BE2C (cell line): ENCODE results near the gene DPM2.

Experiments
- DNase-seq: peaks from one replicate; pipeline ENCODE4 v3.0.0-alpha.2; 2020
- H3K27me3 ChIP-seq: fragments of 250-450 bp; sonication (Bioruptor Pico); 2 replicates; pipeline ENCODE4 v1.5.1; 2020; ENCODE audit warnings: mild to moderate bottlenecking
- H3K36me3 ChIP-seq: fragments of 250-450 bp; sonication (Bioruptor Pico); 2 replicates; pipeline ENCODE4 v1.5.1; 2020; ENCODE audit warnings: mild to moderate bottlenecking
- H3K4me1 ChIP-seq: fragments of 250-450 bp; sonication (Bioruptor Pico); 2 replicates; pipeline ENCODE4 v1.5.1; 2020
- H3K4me3 ChIP-seq: 2 replicates; pipeline ENCODE4 v1.5.1; 2011; ENCODE audit warnings: low read depth, low read length
- H3K9me3 ChIP-seq: fragments of 250-450 bp; sonication (Bioruptor Pico); 2 replicates; pipeline ENCODE4 v1.5.1; 2020
- CTCF ChIP-seq: IDR thresholded peaks from 2 replicates; pipeline ENCODE4 v1.5.1; 2012; ENCODE audit warnings: mild to moderate bottlenecking, low read depth, low read length

DPM2 gene

GRCh38 chr9:127907867-127908659 lies 29.6 kb downstream of the DPM2 start:
- DNase-seq = no peak
- TF ChIP-seq CTCF = no peak
- no peaks in the 10 kb centered on the region for H3K27me3 ChIP-seq
- H3K4me1 ChIP-seq = peaks cover 8% of the 10 kb centered on the region
- no peaks in the 10 kb centered on the region for H3K36me3 ChIP-seq
- no peaks in the 10 kb centered on the region for H3K9me3 ChIP-seq
- no peak overlapping the region for H3K4me3 ChIP-seq

- H3K9me3 ChIP-seq = no peaks in the 10 kb centered on the region
- no peak overlapping the region for H3K4me3 ChIP-seq
- H3K4me1 ChIP-seq = peaks cover 8% of the 10 kb centered on the region
- no peaks in the 10 kb centered on the region for H3K36me3 ChIP-seq
- no peak for TF ChIP-seq CTCF
- DNase-seq = no peak
- H3K27me3 ChIP-seq = no peaks in the 10 kb centered on the region
Observed at GRCh38 chr9:127905788-127906191, 31.9 kb downstream of the DPM2 start.

GRCh38 chr9:127905004-127905728 lies 32.5 kb downstream of the DPM2 start:
- TF ChIP-seq CTCF = no peak
- no peak for DNase-seq

GRCh38 chr9:127904561-127905003 lies 33.1 kb downstream of the DPM2 start:
- peaks cover 12% of the 10 kb centered on the region for H3K4me1 ChIP-seq
- TF ChIP-seq CTCF = no peak
- no peak overlapping the region for H3K4me3 ChIP-seq

More at GRCh38 chr9:127905004-127905728, 32.5 kb downstream of the DPM2 start:
- no peaks in the 10 kb centered on the region for H3K36me3 ChIP-seq
- H3K4me1 ChIP-seq = peaks cover 8% of the 10 kb centered on the region
- no peaks in the 10 kb centered on the region for H3K27me3 ChIP-seq
- H3K4me3 ChIP-seq = no peak overlapping the region
- H3K9me3 ChIP-seq = no peaks in the 10 kb centered on the region

GRCh38 chr9:127903557-127904475 lies 33.8 kb downstream of the DPM2 start:
- Histone ChIP-seq H3K36me3 (no peaks in the 10 kb centered on the region), H3K4me1 (peaks cover 12% of the 10 kb centered on the region), H3K4me3 (no peak overlapping the region), H3K9me3 (no peaks in the 10 kb centered on the region), H3K27me3 (no peaks in the 10 kb centered on the region)
- DNase-seq = no peak
- no peak for TF ChIP-seq CTCF

More at GRCh38 chr9:127904561-127905003, 33.1 kb downstream of the DPM2 start:
- H3K36me3 ChIP-seq = no peaks in the 10 kb centered on the region
- no peaks in the 10 kb centered on the region for H3K9me3 ChIP-seq
- DNase-seq = peak; percentile 71
- no peaks in the 10 kb centered on the region for H3K27me3 ChIP-seq
